Measurements from ENCODE around the gene PTEN.

The PTEN gene

GRCh38 chr10:87829986-87830729 is 33.3 kb upstream of the PTEN start:
- H3K4me1 ChIP-seq (ENCODE audit: control insufficient read depth, insufficient read depth, low read length): no peaks in the 10 kb centered on the region
- H3K9ac ChIP-seq (ENCODE audit: low read length): no peak overlapping the region
- no peaks in the 10 kb centered on the region for H3K27me3 ChIP-seq (replicated peaks; ENCODE audit: control insufficient read depth, insufficient read depth, low read length)
- H3K4me3 ChIP-seq (ENCODE audit: low read length): no peak overlapping the region
- H3K36me3 ChIP-seq (ENCODE audit: control insufficient read depth, insufficient read depth, low read length, severe bottlenecking): no peaks in the 10 kb centered on the region
- no peak for DNase-seq (ENCODE audit: low read depth)
- H3K9me3 ChIP-seq (ENCODE audit: control insufficient read depth, low read length): no peaks in the 10 kb centered on the region

GRCh38 chr10:87836098-87836497 is 27.3 kb upstream of the PTEN start:
- Histone ChIP-seq H3K27me3 (replicated peaks; ENCODE audit: control insufficient read depth, insufficient read depth, low read length) (no peaks in the 10 kb centered on the region), H3K4me1 (ENCODE audit: control insufficient read depth, insufficient read depth, low read length) (no peaks in the 10 kb centered on the region), H3K9me3 (ENCODE audit: control insufficient read depth, low read length) (no peaks in the 10 kb centered on the region), H3K36me3 (ENCODE audit: control insufficient read depth, insufficient read depth, low read length, severe bottlenecking) (no peaks in the 10 kb centered on the region), H3K4me3 (ENCODE audit: low read length) (no peak overlapping the region), H3K9ac (ENCODE audit: low read length) (no peak overlapping the region)
- no peak for DNase-seq (ENCODE audit: low read depth)

- DNase-seq (ENCODE audit: low read depth): no peak
- Histone ChIP-seq H3K4me3 (ENCODE audit: low read length) (no peak overlapping the region), H3K9ac (ENCODE audit: low read length) (no peak overlapping the region), H3K27me3 (replicated peaks; ENCODE audit: control insufficient read depth, insufficient read depth, low read length) (no peaks in the 10 kb centered on the region), H3K36me3 (ENCODE audit: control insufficient read depth, insufficient read depth, low read length, severe bottlenecking) (no peaks in the 10 kb centered on the region), H3K9me3 (ENCODE audit: control insufficient read depth, low read length) (no peaks in the 10 kb centered on the region), H3K4me1 (ENCODE audit: control insufficient read depth, insufficient read depth, low read length) (peaks cover 2% of the 10 kb centered on the region)
Measured at GRCh38 chr10:87837445-87837844, 26.0 kb upstream of the PTEN start.

GRCh38 chr10:87838650-87839049 is 24.8 kb upstream of the PTEN start:
- no peaks in the 10 kb centered on the region for H3K36me3 ChIP-seq (ENCODE audit: control insufficient read depth, insufficient read depth, low read length, severe bottlenecking)

GRCh38 chr10:87841186-87841585 is 22.2 kb upstream of the PTEN start:
- no peak for DNase-seq (ENCODE audit: low read depth)
- H3K4me1 ChIP-seq (ENCODE audit: control insufficient read depth, insufficient read depth, low read length): peaks cover 13% of the 10 kb centered on the region
- H3K9ac ChIP-seq (ENCODE audit: low read length): no peak overlapping the region
- H3K36me3 ChIP-seq (ENCODE audit: control insufficient read depth, insufficient read depth, low read length, severe bottlenecking): no peaks in the 10 kb centered on the region
- no peak overlapping the region for H3K4me3 ChIP-seq (ENCODE audit: low read length)
- H3K27me3 ChIP-seq (replicated peaks; ENCODE audit: control insufficient read depth, insufficient read depth, low read length): no peaks in the 10 kb centered on the region
- no peaks in the 10 kb centered on the region for H3K9me3 ChIP-seq (ENCODE audit: control insufficient read depth, low read length)

More at GRCh38 chr10:87838650-87839049, 24.8 kb upstream of the PTEN start:
- H3K27me3 ChIP-seq (replicated peaks; ENCODE audit: control insufficient read depth, insufficient read depth, low read length): no peaks in the 10 kb centered on the region
- no peaks in the 10 kb centered on the region for H3K9me3 ChIP-seq (ENCODE audit: control insufficient read depth, low read length)
- H3K4me1 ChIP-seq (ENCODE audit: control insufficient read depth, insufficient read depth, low read length): peaks cover 12% of the 10 kb centered on the region
- no peak overlapping the region for H3K4me3 ChIP-seq (ENCODE audit: low read length)
- no peak for DNase-seq (ENCODE audit: low read depth)
- no peak overlapping the region for H3K9ac ChIP-seq (ENCODE audit: low read length)

GRCh38 chr10:87842220-87842641 is 21.2 kb upstream of the PTEN start:
- H3K9me3 ChIP-seq (ENCODE audit: control insufficient read depth, low read length): no peaks in the 10 kb centered on the region
- H3K27me3 ChIP-seq (replicated peaks; ENCODE audit: control insufficient read depth, insufficient read depth, low read length): no peaks in the 10 kb centered on the region
- DNase-seq (ENCODE audit: low read depth): no peak
- no peak overlapping the region for H3K4me3 ChIP-seq (ENCODE audit: low read length)
- no peaks in the 10 kb centered on the region for H3K36me3 ChIP-seq (ENCODE audit: control insufficient read depth, insufficient read depth, low read length, severe bottlenecking)
- H3K4me1 ChIP-seq (ENCODE audit: control insufficient read depth, insufficient read depth, low read length): peaks cover 13% of the 10 kb centered on the region
- H3K9ac ChIP-seq (ENCODE audit: low read length): no peak overlapping the region

- H3K4me3 ChIP-seq (ENCODE audit: low read length): no peak overlapping the region
- peak; percentile 80 for DNase-seq (ENCODE audit: low read depth)
- H3K9ac ChIP-seq (ENCODE audit: low read length): peak overlapping the region; percentile 47
- peaks cover 13% of the 10 kb centered on the region for H3K4me1 ChIP-seq (ENCODE audit: control insufficient read depth, insufficient read depth, low read length)
- H3K27me3 ChIP-seq (replicated peaks; ENCODE audit: control insufficient read depth, insufficient read depth, low read length): no peaks in the 10 kb centered on the region
- no peaks in the 10 kb centered on the region for H3K9me3 ChIP-seq (ENCODE audit: control insufficient read depth, low read length)
- H3K36me3 ChIP-seq (ENCODE audit: control insufficient read depth, insufficient read depth, low read length, severe bottlenecking): no peaks in the 10 kb centered on the region
Measured at GRCh38 chr10:87842776-87843497, 20.5 kb upstream of the PTEN start.

- no peaks in the 10 kb centered on the region for H3K27me3 ChIP-seq (replicated peaks; ENCODE audit: control insufficient read depth, insufficient read depth, low read length)
Measured at GRCh38 chr10:87843714-87844113, 19.7 kb upstream of the PTEN start.

GRCh38 chr10:87844837-87845623 is 18.4 kb upstream of the PTEN start:
- peak; percentile 44 for DNase-seq (ENCODE audit: low read depth)
- peaks cover 13% of the 10 kb centered on the region for H3K4me1 ChIP-seq (ENCODE audit: control insufficient read depth, insufficient read depth, low read length)
- H3K4me3 ChIP-seq (ENCODE audit: low read length): no peak overlapping the region
- no peak overlapping the region for H3K9ac ChIP-seq (ENCODE audit: low read length)
- H3K36me3 ChIP-seq (ENCODE audit: control insufficient read depth, insufficient read depth, low read length, severe bottlenecking): no peaks in the 10 kb centered on the region
- no peaks in the 10 kb centered on the region for H3K9me3 ChIP-seq (ENCODE audit: control insufficient read depth, low read length)
- H3K27me3 ChIP-seq (replicated peaks; ENCODE audit: control insufficient read depth, insufficient read depth, low read length): no peaks in the 10 kb centered on the region

More at GRCh38 chr10:87843714-87844113, 19.7 kb upstream of the PTEN start:
- H3K9ac ChIP-seq (ENCODE audit: low read length): peak overlapping the region; percentile 47
- H3K9me3 ChIP-seq (ENCODE audit: control insufficient read depth, low read length): no peaks in the 10 kb centered on the region
- no peak for DNase-seq (ENCODE audit: low read depth)
- peaks cover 13% of the 10 kb centered on the region for H3K4me1 ChIP-seq (ENCODE audit: control insufficient read depth, insufficient read depth, low read length)
- H3K4me3 ChIP-seq (ENCODE audit: low read length): no peak overlapping the region
- no peaks in the 10 kb centered on the region for H3K36me3 ChIP-seq (ENCODE audit: control insufficient read depth, insufficient read depth, low read length, severe bottlenecking)

- Histone ChIP-seq H3K4me3 (ENCODE audit: low read length) (no peak overlapping the region), H3K9ac (ENCODE audit: low read length) (no peak overlapping the region), H3K27me3 (replicated peaks; ENCODE audit: control insufficient read depth, insufficient read depth, low read length) (no peaks in the 10 kb centered on the region), H3K9me3 (ENCODE audit: control insufficient read depth, low read length) (no peaks in the 10 kb centered on the region), H3K36me3 (ENCODE audit: control insufficient read depth, insufficient read depth, low read length, severe bottlenecking) (no peaks in the 10 kb centered on the region), H3K4me1 (ENCODE audit: control insufficient read depth, insufficient read depth, low read length) (peaks cover 13% of the 10 kb centered on the region)
- DNase-seq (ENCODE audit: low read depth): no peak
Measured at GRCh38 chr10:87845624-87845998, 17.8 kb upstream of the PTEN start.

- no peaks in the 10 kb centered on the region for H3K27me3 ChIP-seq (replicated peaks; ENCODE audit: control insufficient read depth, insufficient read depth, low read length)
- peaks cover 13% of the 10 kb centered on the region for H3K4me1 ChIP-seq (ENCODE audit: control insufficient read depth, insufficient read depth, low read length)
- no peaks in the 10 kb centered on the region for H3K9me3 ChIP-seq (ENCODE audit: control insufficient read depth, low read length)
- no peak for DNase-seq (ENCODE audit: low read depth)
- H3K4me3 ChIP-seq (ENCODE audit: low read length): no peak overlapping the region
- no peak overlapping the region for H3K9ac ChIP-seq (ENCODE audit: low read length)
- H3K36me3 ChIP-seq (ENCODE audit: control insufficient read depth, insufficient read depth, low read length, severe bottlenecking): no peaks in the 10 kb centered on the region
Measured at GRCh38 chr10:87846023-87846422, 17.4 kb upstream of the PTEN start.
